SIG-M5 treated with dmso at 0.1 percent for 504 hours (cell line): ENCODE measurements around the gene HDX.
A peak's percentile ranks its signal among the peaks of the same experiment; 100 is the strongest.
"Not testable (repeated sequence)": the region's sequence is repeated elsewhere in the genome, so short reads cannot be mapped to it uniquely, and the experiment has no call there.

ENCODE experiments used
- DNase-seq: peaks from one replicate; lab custom pipeline; 2025; ENCODE audit not compliant: unreplicated experiment; lab: John Stamatoyannopoulos, UW

Gene HDX

DNA sequence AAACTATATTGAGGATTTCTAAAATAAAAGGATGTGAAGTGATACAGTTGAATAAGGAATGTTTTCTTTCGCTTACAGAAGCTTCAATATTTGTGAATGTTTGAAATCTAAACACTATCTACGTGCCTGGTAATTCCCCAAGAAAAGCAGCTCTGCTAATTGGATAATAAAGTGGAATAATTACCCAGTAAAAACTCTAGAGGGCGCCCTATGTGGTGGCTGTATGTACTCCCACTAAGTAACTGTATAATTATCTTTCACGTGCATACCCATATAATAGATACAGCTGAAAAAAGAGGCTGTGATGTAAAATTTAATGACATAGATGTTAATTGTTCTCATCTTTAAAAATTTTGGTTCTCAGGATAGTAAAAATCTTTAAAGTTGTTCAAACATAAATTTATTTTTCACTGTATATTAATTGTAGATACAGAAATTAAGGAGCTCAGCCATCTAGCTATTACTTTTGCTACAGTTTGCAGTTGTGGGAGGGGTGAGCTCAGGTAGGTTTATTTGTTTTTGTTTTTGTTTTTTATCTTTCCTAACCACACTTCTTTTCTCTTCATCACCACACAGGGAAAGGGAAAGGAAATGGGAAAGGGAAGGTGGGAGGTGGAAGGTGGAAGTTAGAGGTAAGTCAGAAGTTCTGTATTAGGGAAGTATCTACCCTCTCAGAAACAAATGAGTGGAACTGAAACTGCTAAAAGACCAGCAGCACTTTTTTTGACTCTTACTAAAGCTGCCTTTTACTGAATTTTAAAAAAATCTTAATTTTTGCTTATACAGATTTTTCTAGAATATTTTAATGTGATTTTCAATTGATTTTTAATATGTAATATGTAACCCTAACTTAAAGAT is 162.5 kb downstream of the HDX start:
- DNase-seq: peak; percentile 5

- DNase-seq: no peak
Measured at GRCh38 chrX:84336646-84337045, 165.6 kb downstream of the HDX start.

DNA sequence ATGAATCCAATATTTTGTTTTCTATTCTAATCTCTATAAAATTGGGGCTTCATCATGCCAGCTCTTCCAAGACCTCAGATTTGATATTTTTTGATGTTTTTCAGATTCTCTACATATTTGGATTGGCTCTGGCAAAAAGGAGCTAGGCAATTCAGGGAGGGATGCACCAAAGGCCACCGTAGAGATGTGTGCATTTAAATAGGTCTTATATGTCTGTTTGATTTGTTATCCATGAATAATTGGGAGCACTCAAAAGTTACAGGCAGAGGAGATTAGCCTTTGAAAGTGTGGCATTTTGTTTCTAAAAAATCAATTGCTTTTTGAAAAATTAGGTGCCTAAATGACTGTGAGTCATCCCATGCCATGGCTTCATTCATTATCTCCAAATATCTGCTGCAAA is 167.1 kb downstream of the HDX start:
- no peak for DNase-seq

DNA sequence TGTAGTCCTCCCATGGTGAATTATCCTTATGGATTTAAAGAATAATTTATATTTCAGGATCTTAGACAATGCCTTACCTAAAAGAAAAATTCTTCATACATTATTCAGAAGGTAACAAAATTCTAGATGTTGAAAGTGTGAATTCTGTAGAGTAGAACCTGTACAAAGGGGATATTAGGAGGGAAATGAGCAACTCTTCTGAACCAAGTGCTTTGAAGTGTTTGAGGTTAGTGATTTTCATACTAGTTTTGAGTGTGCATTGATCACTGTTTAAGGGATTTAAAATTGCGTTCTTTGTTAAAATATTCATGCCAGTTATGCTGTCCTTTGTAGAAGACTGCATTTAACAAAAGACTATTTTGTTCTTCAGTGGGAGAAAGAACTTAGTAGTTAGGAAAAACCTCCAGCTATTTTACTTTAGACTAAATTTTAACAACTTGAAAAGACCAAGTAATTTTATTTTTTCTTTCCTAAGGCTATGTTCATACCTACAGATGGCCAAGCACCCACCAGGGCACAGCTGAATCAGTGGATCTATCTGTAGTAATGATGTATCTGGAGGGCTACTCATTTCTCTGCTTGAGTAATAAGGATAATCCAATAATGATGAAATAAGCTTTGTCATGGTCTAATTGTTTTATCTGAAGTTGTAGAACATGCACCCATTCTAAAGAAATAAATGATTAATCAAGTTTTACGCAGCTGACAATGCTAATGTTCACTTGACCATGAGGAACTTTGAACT is 180.0 kb downstream of the HDX start:
- no peak for DNase-seq

DNA sequence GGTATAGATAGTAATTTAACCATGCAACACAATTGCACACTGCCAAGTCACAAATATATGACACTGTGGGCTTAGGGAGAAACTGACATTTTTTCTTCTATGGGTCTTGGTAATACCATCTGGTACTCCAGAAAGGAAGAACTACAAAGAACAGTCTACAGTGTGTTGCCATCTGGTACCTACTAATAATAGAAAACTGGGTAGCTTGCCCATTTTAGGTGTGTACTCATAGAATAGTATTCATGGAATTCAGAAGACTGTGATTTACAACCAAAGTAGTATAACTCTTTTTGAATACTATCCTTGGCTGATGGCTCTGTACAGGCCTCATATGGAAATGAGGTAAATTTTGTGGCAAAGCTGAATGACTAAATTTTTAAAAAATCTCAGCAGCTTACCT is 181.6 kb downstream of the HDX start:
- no peak for DNase-seq

GRCh38 chrX:84320023-84320422 is 182.2 kb downstream of the HDX start:
- DNase-seq: no peak

DNA sequence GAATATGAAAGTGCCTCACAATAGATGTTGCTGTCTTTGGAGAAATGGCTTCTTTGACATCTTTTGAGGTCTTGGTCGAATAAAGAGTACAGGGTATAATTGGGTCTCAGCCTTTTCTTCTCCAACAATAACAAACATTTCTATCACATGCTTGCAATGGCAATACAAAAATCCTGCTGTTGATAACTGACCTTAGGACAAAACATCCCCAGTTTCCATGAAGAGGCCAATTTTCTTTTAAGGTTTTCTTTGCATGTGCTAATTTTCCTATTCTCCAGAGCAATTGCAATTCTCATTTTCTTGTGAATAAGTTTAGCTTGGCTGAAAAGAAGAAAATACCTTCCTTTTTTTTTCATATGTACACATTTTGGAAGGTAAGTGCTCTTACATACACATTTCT is 183.6 kb downstream of the HDX start:
- no peak for DNase-seq

DNA sequence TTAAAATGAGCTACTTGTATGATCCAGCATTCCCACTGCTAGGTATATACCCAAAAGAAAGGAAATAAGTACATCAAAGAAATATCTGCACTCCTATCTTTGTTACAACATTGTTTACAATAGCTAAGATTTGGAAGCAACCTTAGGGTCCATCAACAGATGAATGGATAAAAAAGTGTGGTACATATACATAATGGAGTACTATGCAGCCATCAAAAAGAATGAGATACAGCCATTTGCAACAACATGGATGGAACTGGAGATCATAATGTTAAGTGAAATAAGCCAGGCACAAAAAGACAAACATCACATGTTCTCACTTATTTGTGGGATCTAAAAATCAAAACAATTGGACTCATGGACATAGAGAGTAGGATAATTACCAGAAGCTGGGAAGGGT is 186.3 kb downstream of the HDX start:
- DNase-seq: not testable (repeated sequence)
